ENCODE results near the gene FAM13C. TPM values are rescaled to one million over a fixed set of nuclear protein-coding genes. Genes with fewer than 3 reads are reported as not detected.

The FAM13C gene
- total and polyA plus RNA-seq, 9 donors: 18.0 to 40.7 (median 31.9) TPM

DNA sequence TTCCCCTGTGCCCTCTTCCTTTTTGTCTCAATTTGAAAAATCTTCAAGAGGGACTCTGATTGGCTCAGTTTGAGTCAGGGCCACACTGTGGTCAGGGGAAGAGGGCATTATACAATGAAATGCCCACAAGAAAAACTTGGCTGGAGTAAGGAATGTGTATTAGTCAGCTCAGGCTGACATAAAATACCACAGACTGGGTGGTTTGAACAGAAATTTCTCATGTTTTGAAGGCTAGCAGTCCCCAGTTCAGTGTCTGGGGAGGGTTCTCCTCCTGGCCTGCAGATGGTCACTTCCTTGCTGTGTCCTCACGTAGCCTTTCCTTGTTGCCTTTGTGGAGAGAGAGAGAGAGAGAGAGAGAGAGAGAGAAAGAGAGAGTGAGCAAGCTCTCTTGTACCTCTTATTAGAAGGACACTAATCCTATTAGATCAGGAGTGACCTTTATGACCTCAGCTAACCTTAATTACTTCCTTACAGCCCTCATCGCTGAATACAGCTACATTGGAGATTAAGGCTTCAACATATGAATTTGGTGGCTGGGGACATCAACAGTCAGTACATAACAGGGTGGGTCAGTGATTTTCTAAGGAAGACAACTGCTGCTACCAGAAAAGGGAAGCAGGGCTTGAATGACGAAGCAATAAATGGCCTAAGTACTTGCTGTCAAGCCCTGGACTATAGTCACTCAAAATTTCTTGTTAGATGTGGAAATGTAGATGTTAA is 25.8 kb upstream of the FAM13C start:
- H3K4me1 ChIP-seq (ENCODE audit: control insufficient read depth, insufficient read depth, low read length): no peaks in the 10 kb centered on the region
- no peaks in the 10 kb centered on the region for H3K9me3 ChIP-seq (replicated peaks; ENCODE audit: control insufficient read depth, low read depth, low read length)
- no peaks in the 10 kb centered on the region for H3K27me3 ChIP-seq (ENCODE audit: control insufficient read depth, insufficient read depth, low read length)
- H3K36me3 ChIP-seq (ENCODE audit: control insufficient read depth, insufficient read depth, low read length): no peaks in the 10 kb centered on the region
- DNase-seq: no peak
- no CpG with 5 or more reads among the region's 3 CpGs for WGBS (ENCODE audit: insufficient coverage)
- H3K27ac ChIP-seq (ENCODE audit: low read length): no peak overlapping the region
- H3K4me3 ChIP-seq (ENCODE audit: low read length): no peak overlapping the region

DNA sequence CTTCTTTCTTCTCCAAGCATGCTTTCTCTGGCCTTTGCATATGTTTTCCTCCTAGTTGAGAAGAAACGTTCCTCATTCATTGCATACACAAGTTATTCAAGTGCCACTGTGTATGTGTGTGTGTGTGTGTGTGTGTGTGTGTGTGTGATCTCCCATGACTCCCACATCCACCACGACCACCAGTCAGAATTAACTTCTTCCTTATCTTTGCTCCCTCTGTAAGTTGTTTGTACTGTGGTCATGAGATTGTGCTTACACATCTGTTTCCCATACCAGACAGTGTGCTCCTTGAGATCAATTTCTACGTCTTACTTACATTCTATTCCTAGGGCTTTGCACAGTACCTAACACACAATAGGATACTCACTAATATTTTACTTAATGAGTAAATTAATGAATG is 22.4 kb upstream of the FAM13C start:
- no peaks in the 10 kb centered on the region for H3K27me3 ChIP-seq (ENCODE audit: control insufficient read depth, insufficient read depth, low read length)
- H3K36me3 ChIP-seq (ENCODE audit: control insufficient read depth, insufficient read depth, low read length): no peaks in the 10 kb centered on the region
- DNase-seq: no peak
- no peaks in the 10 kb centered on the region for H3K4me1 ChIP-seq (ENCODE audit: control insufficient read depth, insufficient read depth, low read length)
- H3K4me3 ChIP-seq (ENCODE audit: low read length): no peak overlapping the region
- H3K9me3 ChIP-seq (replicated peaks; ENCODE audit: control insufficient read depth, low read depth, low read length): no peaks in the 10 kb centered on the region
- H3K27ac ChIP-seq (ENCODE audit: low read length): no peak overlapping the region
- no CpG with 5 or more reads among the region's 3 CpGs for WGBS (ENCODE audit: insufficient coverage)

DNA sequence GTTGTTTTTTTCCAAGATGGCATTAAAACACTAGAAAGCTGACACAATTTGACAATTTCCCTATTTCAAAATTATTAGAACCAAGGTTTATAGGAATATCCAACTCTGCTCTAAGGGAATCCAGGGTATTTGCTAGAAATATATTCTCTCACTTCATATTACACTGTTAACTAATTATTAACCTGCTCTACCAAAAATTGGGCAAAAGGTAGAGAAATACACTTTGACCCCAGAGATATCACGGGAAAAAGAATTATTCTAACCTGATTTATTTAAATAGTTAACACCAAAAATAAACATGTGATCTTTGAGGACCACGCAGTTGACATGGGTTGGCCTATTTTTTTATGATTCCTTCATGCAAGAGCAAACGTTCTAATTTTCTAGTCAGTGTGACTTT is 21.6 kb upstream of the FAM13C start:
- Histone ChIP-seq H3K27ac (ENCODE audit: low read length) (no peak overlapping the region), H3K4me3 (ENCODE audit: low read length) (no peak overlapping the region), H3K9me3 (replicated peaks; ENCODE audit: control insufficient read depth, low read depth, low read length) (no peaks in the 10 kb centered on the region), H3K4me1 (ENCODE audit: control insufficient read depth, insufficient read depth, low read length) (no peaks in the 10 kb centered on the region), H3K36me3 (ENCODE audit: control insufficient read depth, insufficient read depth, low read length) (no peaks in the 10 kb centered on the region), H3K27me3 (ENCODE audit: control insufficient read depth, insufficient read depth, low read length) (no peaks in the 10 kb centered on the region)
- 100% methylated on average over 1 of the region's 3 CpGs for WGBS (ENCODE audit: insufficient coverage)
- no peak for DNase-seq

DNA sequence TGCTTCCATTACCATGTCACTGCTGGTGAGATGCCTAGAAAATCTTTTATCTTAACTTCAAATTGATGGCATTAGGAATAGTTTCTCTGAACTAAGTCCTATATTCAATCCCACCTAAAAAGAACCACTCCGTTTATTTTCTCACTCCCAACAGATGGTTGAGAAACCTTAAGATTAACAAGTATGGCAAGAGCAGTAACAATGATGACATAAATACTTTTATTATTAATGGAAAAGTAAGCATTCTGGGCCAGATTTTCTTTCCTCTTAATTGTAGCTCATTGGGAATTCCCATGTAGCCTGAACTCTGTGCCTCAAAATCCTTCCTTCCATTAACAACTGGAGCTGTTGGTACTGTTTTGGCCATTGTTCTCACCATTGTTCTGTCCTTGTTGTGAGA is 21.1 kb upstream of the FAM13C start:
- H3K36me3 ChIP-seq (ENCODE audit: control insufficient read depth, insufficient read depth, low read length): no peaks in the 10 kb centered on the region
- no peak overlapping the region for H3K4me3 ChIP-seq (ENCODE audit: low read length)
- no peaks in the 10 kb centered on the region for H3K27me3 ChIP-seq (ENCODE audit: control insufficient read depth, insufficient read depth, low read length)
- H3K4me1 ChIP-seq (ENCODE audit: control insufficient read depth, insufficient read depth, low read length): no peaks in the 10 kb centered on the region
- H3K9me3 ChIP-seq (replicated peaks; ENCODE audit: control insufficient read depth, low read depth, low read length): no peaks in the 10 kb centered on the region
- DNase-seq: peak; percentile 26
- WGBS (ENCODE audit: insufficient coverage): no CpG with 5 or more reads among the region's 1 CpG
- peak overlapping the region; percentile 21 for H3K27ac ChIP-seq (ENCODE audit: low read length)

DNA sequence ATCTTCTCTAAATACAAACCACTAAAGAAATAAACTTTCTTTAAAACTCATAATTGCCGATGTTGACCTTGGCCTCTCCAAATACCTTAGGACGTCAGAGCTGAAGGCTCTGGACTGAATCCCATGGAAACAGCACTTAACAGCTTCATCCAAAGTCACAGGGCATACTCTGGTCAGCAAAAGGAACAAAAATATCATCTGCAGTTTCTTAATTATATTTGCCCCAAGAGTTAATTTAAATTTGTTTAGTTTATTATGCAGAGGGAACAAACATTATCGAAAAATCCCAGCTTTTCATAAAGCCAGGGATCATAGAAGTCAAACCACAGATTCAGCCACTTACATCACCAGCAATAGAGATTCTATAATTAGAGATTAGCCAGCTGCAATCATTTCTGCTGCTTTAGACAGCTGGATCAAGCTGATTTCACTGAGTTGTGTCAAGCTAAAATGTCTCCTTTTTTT is 20.5 kb upstream of the FAM13C start:
- H3K36me3 ChIP-seq (ENCODE audit: control insufficient read depth, insufficient read depth, low read length): no peaks in the 10 kb centered on the region
- WGBS (ENCODE audit: insufficient coverage): no CpG with 5 or more reads among the region's 3 CpGs
- no peaks in the 10 kb centered on the region for H3K4me1 ChIP-seq (ENCODE audit: control insufficient read depth, insufficient read depth, low read length)
- H3K27me3 ChIP-seq (ENCODE audit: control insufficient read depth, insufficient read depth, low read length): no peaks in the 10 kb centered on the region
- peak; percentile 62 for DNase-seq
- peak overlapping the region; percentile 21 for H3K27ac ChIP-seq (ENCODE audit: low read length)
- H3K4me3 ChIP-seq (ENCODE audit: low read length): no peak overlapping the region
- no peaks in the 10 kb centered on the region for H3K9me3 ChIP-seq (replicated peaks; ENCODE audit: control insufficient read depth, low read depth, low read length)

DNA sequence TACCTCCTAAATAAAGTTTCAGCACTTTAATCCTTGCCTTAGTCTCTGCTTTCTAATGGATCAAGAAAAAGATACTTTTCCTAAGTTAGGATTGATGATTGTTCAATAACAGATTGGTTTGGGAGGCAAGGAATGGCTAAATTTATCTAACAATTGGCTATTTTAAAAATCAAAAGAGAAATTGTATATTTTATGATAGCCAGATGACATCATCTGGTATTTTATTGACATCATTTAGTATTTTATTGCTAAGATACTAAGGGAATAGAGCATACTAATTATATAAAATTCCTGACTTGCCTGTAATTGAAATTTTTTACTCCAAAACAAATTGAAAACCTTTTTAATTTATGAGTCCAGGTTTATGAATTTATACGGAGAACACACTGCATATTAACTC is 19.3 kb upstream of the FAM13C start:
- no peaks in the 10 kb centered on the region for H3K4me1 ChIP-seq (ENCODE audit: control insufficient read depth, insufficient read depth, low read length)
- no peaks in the 10 kb centered on the region for H3K9me3 ChIP-seq (replicated peaks; ENCODE audit: control insufficient read depth, low read depth, low read length)
- H3K27me3 ChIP-seq (ENCODE audit: control insufficient read depth, insufficient read depth, low read length): no peaks in the 10 kb centered on the region
- H3K36me3 ChIP-seq (ENCODE audit: control insufficient read depth, insufficient read depth, low read length): no peaks in the 10 kb centered on the region
- WGBS (ENCODE audit: insufficient coverage): no CpG with 5 or more reads among the region's 1 CpG
- H3K4me3 ChIP-seq (ENCODE audit: low read length): no peak overlapping the region
- no peak overlapping the region for H3K27ac ChIP-seq (ENCODE audit: low read length)
- DNase-seq: no peak

DNA sequence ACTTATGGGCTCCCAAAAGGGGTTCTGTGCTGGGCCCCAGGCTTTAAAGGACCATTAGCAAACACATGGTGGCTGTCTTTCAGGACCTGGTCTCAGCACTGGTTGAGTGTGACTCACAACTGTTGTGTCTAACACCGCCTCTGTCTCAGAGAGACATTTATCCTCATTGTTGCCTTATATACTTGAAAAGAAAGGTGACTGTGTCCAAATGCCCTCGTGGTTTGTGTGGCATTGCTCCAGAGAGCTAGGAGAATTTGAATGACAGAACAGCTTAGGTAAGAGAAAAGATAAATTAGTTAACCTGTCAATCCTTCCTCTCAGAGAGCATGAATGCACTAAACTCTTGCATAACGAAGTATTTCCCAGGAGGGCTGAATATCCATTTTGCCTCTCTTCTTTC is 14.5 kb upstream of the FAM13C start:
- Histone ChIP-seq H3K4me1 (ENCODE audit: control insufficient read depth, insufficient read depth, low read length) (peaks cover 2% of the 10 kb centered on the region), H3K36me3 (ENCODE audit: control insufficient read depth, insufficient read depth, low read length) (no peaks in the 10 kb centered on the region), H3K9me3 (replicated peaks; ENCODE audit: control insufficient read depth, low read depth, low read length) (no peaks in the 10 kb centered on the region), H3K4me3 (ENCODE audit: low read length) (no peak overlapping the region), H3K27me3 (ENCODE audit: control insufficient read depth, insufficient read depth, low read length) (no peaks in the 10 kb centered on the region), H3K27ac (ENCODE audit: low read length) (no peak overlapping the region)
- no peak for DNase-seq
- WGBS (ENCODE audit: insufficient coverage): no CpG with 5 or more reads among the region's 3 CpGs

DNA sequence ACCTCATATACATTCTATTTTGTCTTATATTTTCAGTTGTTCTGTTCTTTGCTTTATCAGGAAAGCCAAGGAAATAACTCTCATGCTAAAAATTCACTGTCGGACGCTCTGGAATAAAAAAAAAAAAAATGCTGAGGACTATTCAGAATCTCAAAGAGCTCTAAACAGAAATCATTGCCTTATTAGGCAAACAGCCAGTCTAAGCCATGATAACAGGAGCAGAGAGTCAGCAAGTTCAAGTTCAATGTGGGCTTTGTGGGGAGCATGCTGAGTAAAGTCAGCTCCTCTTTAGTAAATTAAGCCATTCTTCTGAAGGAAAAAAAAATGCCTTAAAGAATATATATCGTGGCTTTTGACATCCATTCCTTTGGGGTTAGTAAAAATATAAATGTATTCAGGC is 13.6 kb upstream of the FAM13C start:
- Histone ChIP-seq H3K27ac (ENCODE audit: low read length) (no peak overlapping the region), H3K4me1 (ENCODE audit: control insufficient read depth, insufficient read depth, low read length) (peaks cover 2% of the 10 kb centered on the region), H3K4me3 (ENCODE audit: low read length) (no peak overlapping the region), H3K27me3 (ENCODE audit: control insufficient read depth, insufficient read depth, low read length) (no peaks in the 10 kb centered on the region), H3K36me3 (ENCODE audit: control insufficient read depth, insufficient read depth, low read length) (no peaks in the 10 kb centered on the region), H3K9me3 (replicated peaks; ENCODE audit: control insufficient read depth, low read depth, low read length) (no peaks in the 10 kb centered on the region)
- no CpG with 5 or more reads among the region's 3 CpGs for WGBS (ENCODE audit: insufficient coverage)
- DNase-seq: no peak

DNA sequence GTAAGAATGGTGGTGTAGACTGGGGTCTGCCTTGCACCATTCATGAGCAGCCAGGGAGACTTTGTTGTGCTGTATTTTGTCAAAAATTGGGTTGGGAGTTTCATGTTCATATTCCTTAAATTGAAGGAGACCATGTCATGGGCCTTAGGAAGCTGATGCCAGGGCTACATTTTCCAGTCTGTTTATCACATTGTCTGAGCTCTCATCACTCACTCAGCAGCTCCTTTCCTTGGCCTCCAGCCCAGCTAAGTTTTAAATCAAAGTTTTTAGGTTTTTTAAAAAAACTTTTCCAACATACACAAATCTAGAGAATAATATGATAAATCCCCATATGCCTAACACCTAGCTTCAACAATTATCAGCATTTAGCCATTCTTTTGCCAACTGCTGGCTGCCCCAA is 12.6 kb upstream of the FAM13C start:
- no peak for DNase-seq
- H3K27ac ChIP-seq (ENCODE audit: low read length): no peak overlapping the region
- no peaks in the 10 kb centered on the region for H3K27me3 ChIP-seq (ENCODE audit: control insufficient read depth, insufficient read depth, low read length)
- H3K9me3 ChIP-seq (replicated peaks; ENCODE audit: control insufficient read depth, low read depth, low read length): no peaks in the 10 kb centered on the region
- H3K4me1 ChIP-seq (ENCODE audit: control insufficient read depth, insufficient read depth, low read length): peaks cover 2% of the 10 kb centered on the region
- no peak overlapping the region for H3K4me3 ChIP-seq (ENCODE audit: low read length)
- H3K36me3 ChIP-seq (ENCODE audit: control insufficient read depth, insufficient read depth, low read length): no peaks in the 10 kb centered on the region

DNA sequence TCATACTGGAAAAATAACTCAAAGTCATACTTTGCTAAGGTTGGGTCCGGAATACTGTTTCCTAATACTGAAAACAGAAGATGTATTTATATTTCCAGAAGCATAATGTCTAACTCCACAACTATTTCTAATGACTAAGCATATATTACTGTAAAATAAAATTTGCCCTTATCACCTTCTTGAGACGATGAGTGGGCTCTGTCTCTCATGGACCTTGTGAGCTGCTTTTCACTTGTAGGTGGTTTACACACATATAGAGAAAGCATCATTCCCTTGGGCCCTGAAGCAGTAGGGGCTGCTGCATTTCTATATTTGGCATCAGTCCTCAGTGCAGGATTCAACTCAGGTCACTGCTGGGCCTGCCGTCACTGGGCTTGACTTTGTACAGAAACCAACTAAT is 10.7 kb upstream of the FAM13C start:
- H3K27me3 ChIP-seq (ENCODE audit: control insufficient read depth, insufficient read depth, low read length): no peaks in the 10 kb centered on the region
- no peaks in the 10 kb centered on the region for H3K36me3 ChIP-seq (ENCODE audit: control insufficient read depth, insufficient read depth, low read length)
- DNase-seq: no peak
- H3K4me1 ChIP-seq (ENCODE audit: control insufficient read depth, insufficient read depth, low read length): peaks cover 2% of the 10 kb centered on the region
- WGBS (ENCODE audit: insufficient coverage): no CpG with 5 or more reads among the region's 3 CpGs
- H3K4me3 ChIP-seq (ENCODE audit: low read length): no peak overlapping the region
- H3K27ac ChIP-seq (ENCODE audit: low read length): no peak overlapping the region
- H3K9me3 ChIP-seq (replicated peaks; ENCODE audit: control insufficient read depth, low read depth, low read length): no peaks in the 10 kb centered on the region

DNA sequence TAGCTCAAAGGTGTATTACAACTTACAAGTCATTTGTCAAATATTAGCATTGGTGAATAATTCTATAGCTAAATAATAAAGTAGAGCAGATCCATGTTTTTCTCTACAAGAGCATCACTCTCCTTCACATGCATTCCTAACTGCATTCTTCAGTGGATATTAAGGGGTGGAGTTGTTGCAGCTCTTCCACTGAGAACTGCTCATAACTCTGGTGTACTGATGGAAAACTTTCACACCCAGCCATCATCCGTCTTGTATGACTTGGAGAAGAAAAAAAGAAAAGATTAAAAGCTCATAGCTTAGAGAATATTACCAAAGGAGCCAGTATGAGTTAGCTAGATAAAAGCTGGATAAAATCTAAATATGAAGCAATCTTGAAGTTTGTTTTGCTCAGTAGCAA is 10.2 kb upstream of the FAM13C start:
- WGBS (ENCODE audit: insufficient coverage): no CpG with 5 or more reads among the region's 1 CpG
- Histone ChIP-seq H3K4me3 (ENCODE audit: low read length) (no peak overlapping the region), H3K27me3 (ENCODE audit: control insufficient read depth, insufficient read depth, low read length) (no peaks in the 10 kb centered on the region), H3K27ac (ENCODE audit: low read length) (no peak overlapping the region), H3K4me1 (ENCODE audit: control insufficient read depth, insufficient read depth, low read length) (peaks cover 2% of the 10 kb centered on the region), H3K36me3 (ENCODE audit: control insufficient read depth, insufficient read depth, low read length) (no peaks in the 10 kb centered on the region), H3K9me3 (replicated peaks; ENCODE audit: control insufficient read depth, low read depth, low read length) (no peaks in the 10 kb centered on the region)
- peak; percentile 44 for DNase-seq

Measured in muscle of leg (tissue), 11 donors.